Liver (tissue), 9 donors: ENCODE measurements around the gene OR2AK2. TPM values are rescaled to one million over a fixed set of nuclear protein-coding genes. Genes with fewer than 3 reads are reported as not detected.

Experiments
- DNase-seq: peaks from one replicate; pipeline ENCODE4 v3.0.0-alpha.2; 2017; ENCODE audit warnings: low spot score
- H3K27ac ChIP-seq, 2 donors: one replicate each; pipeline ENCODE4 v1.7.0; 2013; ENCODE audit warnings: inconsistent platforms in 2 of 2, low read length in 2 of 2, control low read depth in 1 of 2, low read depth in 1 of 2, mild to moderate bottlenecking in 1 of 2
- H3K27me3 ChIP-seq, 4 donors: one replicate each; pipeline versions ENCODE4 v1.6.1 to v1.7.0; 2013; ENCODE audit warnings: low read length in 3 of 4, inconsistent platforms in 1 of 4, mild to moderate bottlenecking in 1 of 4, moderate library complexity in 1 of 4; ENCODE audit not compliant: control insufficient read depth in 4 of 4, insufficient read depth in 4 of 4
- H3K36me3 ChIP-seq, 4 donors: one replicate each; pipeline versions ENCODE4 v1.6.1 to v1.7.0; 2013; ENCODE audit warnings: low read length in 3 of 4, mild to moderate bottlenecking in 3 of 4, low read depth in 1 of 4, moderate library complexity in 1 of 4; ENCODE audit not compliant: control insufficient read depth in 4 of 4, insufficient read depth in 3 of 4
- H3K4me1 ChIP-seq, 4 donors: one replicate each; pipeline versions ENCODE4 v1.6.1 to v1.7.0; 2013; ENCODE audit warnings: low read length in 3 of 4, mild to moderate bottlenecking in 3 of 4, moderate library complexity in 1 of 4; ENCODE audit not compliant: control insufficient read depth in 4 of 4, insufficient read depth in 4 of 4
- H3K4me3 ChIP-seq, 3 donors: one replicate each; pipeline versions ENCODE4 v1.6.1 to v1.7.0; 2013; ENCODE audit warnings: low read length in 3 of 3, control low read depth in 1 of 3, low read depth in 1 of 3, mild to moderate bottlenecking in 1 of 3
- H3K9ac ChIP-seq, 2 donors: one replicate each; pipeline ENCODE4 v1.7.0; 2013; ENCODE audit warnings: low read length in 2 of 2, mild to moderate bottlenecking in 2 of 2, moderate library complexity in 2 of 2, control low read depth in 1 of 2, low read depth in 1 of 2
- H3K9me3 ChIP-seq, 4 donors: one replicate each; pipeline versions ENCODE4 v1.6.1 to v1.7.0; 2013; ENCODE audit warnings: low read length in 3 of 4; ENCODE audit not compliant: control insufficient read depth in 4 of 4
- ATF3 ChIP-seq: IDR thresholded peaks from 2 replicates; pipeline ENCODE4 v1.6.1; 2016; ENCODE audit warnings: antibody characterized with exemption
- CTCF ChIP-seq: fragments of 150-350 bp; IDR thresholded peaks from 2 replicates; pipeline ENCODE4 v1.5.1; 2017; ENCODE audit warnings: improper control_type of control experiment, low read depth, low read length; ENCODE audit not compliant: missing input control
- EGR1 ChIP-seq, 2 donors: IDR thresholded peaks; 2 replicates each; pipeline ENCODE4 v1.6.1; 2016 to 2018; ENCODE audit warnings: antibody characterized with exemption in 2 of 2, low read depth in 2 of 2
- FOXA1 ChIP-seq: IDR thresholded peaks from 2 replicates; pipeline ENCODE4 v1.6.1; 2016; ENCODE audit warnings: antibody characterized with exemption
- FOXA2 ChIP-seq: IDR thresholded peaks from 2 replicates; pipeline ENCODE4 v1.6.1; 2016; ENCODE audit warnings: antibody characterized with exemption
- GABPA ChIP-seq, 2 donors: IDR thresholded peaks in 1 of 2; conservative IDR thresholded peaks in 1 of 2; 2 replicates each; pipeline ENCODE4 v1.6.1; 2016; ENCODE audit warnings: antibody characterized with exemption in 2 of 2, mild to moderate bottlenecking in 1 of 2, moderate library complexity in 1 of 2
- HNF4A ChIP-seq, 2 donors: conservative IDR thresholded peaks; 2 replicates each; pipeline ENCODE4 v1.6.1; 2016; ENCODE audit warnings: antibody characterized with exemption in 2 of 2, mild to moderate bottlenecking in 2 of 2
- HNF4G ChIP-seq: IDR thresholded peaks from 2 replicates; pipeline ENCODE4 v1.6.1; 2016; ENCODE audit warnings: antibody characterized with exemption
- JUND ChIP-seq, 2 donors: IDR thresholded peaks; 2 replicates each; pipeline ENCODE4 v1.6.1; 2016; ENCODE audit warnings: antibody characterized with exemption in 2 of 2
- NR2F2 ChIP-seq: IDR thresholded peaks from 2 replicates; pipeline ENCODE4 v1.6.1; 2016; ENCODE audit warnings: antibody characterized with exemption
- RAD21 ChIP-seq, 2 donors: IDR thresholded peaks; 2 replicates each; pipeline ENCODE4 v1.6.1; 2016; ENCODE audit warnings: antibody characterized with exemption in 2 of 2, mild to moderate bottlenecking in 2 of 2
- REST ChIP-seq: IDR thresholded peaks from 2 replicates; pipeline ENCODE4 v1.6.1; 2016; ENCODE audit warnings: antibody characterized with exemption, mild to moderate bottlenecking
- RXRA ChIP-seq, 2 donors: IDR thresholded peaks; 2 replicates each; pipeline ENCODE4 v1.6.1; 2017 to 2018; ENCODE audit warnings: antibody characterized with exemption in 2 of 2, mild to moderate bottlenecking in 1 of 2
- SP1 ChIP-seq: IDR thresholded peaks from 2 replicates; pipeline ENCODE4 v1.6.1; 2018; ENCODE audit warnings: antibody characterized with exemption, mild to moderate bottlenecking
- TAF1 ChIP-seq: conservative IDR thresholded peaks from 2 replicates; pipeline ENCODE4 v1.6.1; 2016; ENCODE audit warnings: antibody characterized with exemption, mild to moderate bottlenecking
- YY1 ChIP-seq: IDR thresholded peaks from 2 replicates; pipeline ENCODE4 v1.6.1; 2016; ENCODE audit warnings: antibody characterized with exemption, mild to moderate bottlenecking
- WGBS: extraction: QIAGEN DNeasy Blood & Tissue Kit; methylation state at CpG from one replicate; pipeline ENCODE4 v1.1.7; 2013; 5-methylcytosine and 5-hydroxymethylcytosine counted together
- polyA plus RNA-seq, 2 donors: library from polyadenylated mRNA; stranded (reverse) in 1 of 2; unstranded in 1 of 2; fragments of 200-250 nt in 1 of 2; fragments of >200 nt in 1 of 2; fragmentation: Nextera tagmentation in 1 of 2; extraction: Ambion mirVana in 1 of 2; gene quantifications; one replicate each; pipeline versions ENCODE4 v1.2.1 to v1.2.3, GENCODE V29; 2013 to 2015
- total RNA-seq, 2 donors: library from RNA; depleted of rRNA; stranded (reverse); fragments of >200 nt; gene quantifications; one replicate each; pipeline ENCODE4 v1.2.3, GENCODE V29; 2014
- TF ChIP-seq, protein P1 (sequence below): IDR thresholded peaks from 2 replicates; pipeline ENCODE4 v1.6.1; 2016; ENCODE audit warnings: antibody characterized with exemption
- TF ChIP-seq, protein P2 (sequence below): IDR thresholded peaks from 2 replicates; pipeline ENCODE4 v1.6.1; 2016; ENCODE audit warnings: antibody characterized with exemption
- donor health status: healthy.
- donor health status: healthy.
- donor health status: healthy.
- donor health status: healthy.
- donor health status: healthy.

OR2AK2 gene
- total and polyA plus RNA-seq, 4 donors: not detected

- TF ChIP-seq JUND (IDR thresholded peaks at IDR 0.05) (no peak), FOXA2 (no peak), RAD21 (IDR thresholded peaks at IDR 0.05) (no peak), EGR1 (IDR thresholded peaks at IDR 0.05; ENCODE audit: low read depth in 2 of 2) (no peak), HNF4G (no peak), CTCF (no peak), TAF1 (no peak), RXRA (IDR thresholded peaks at IDR 0.05) (no peak)
- TF ChIP-seq, protein P1, sequence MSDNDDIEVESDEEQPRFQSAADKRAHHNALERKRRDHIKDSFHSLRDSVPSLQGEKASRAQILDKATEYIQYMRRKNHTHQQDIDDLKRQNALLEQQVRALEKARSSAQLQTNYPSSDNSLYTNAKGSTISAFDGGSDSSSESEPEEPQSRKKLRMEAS: no peak
- TF ChIP-seq, protein P2, sequence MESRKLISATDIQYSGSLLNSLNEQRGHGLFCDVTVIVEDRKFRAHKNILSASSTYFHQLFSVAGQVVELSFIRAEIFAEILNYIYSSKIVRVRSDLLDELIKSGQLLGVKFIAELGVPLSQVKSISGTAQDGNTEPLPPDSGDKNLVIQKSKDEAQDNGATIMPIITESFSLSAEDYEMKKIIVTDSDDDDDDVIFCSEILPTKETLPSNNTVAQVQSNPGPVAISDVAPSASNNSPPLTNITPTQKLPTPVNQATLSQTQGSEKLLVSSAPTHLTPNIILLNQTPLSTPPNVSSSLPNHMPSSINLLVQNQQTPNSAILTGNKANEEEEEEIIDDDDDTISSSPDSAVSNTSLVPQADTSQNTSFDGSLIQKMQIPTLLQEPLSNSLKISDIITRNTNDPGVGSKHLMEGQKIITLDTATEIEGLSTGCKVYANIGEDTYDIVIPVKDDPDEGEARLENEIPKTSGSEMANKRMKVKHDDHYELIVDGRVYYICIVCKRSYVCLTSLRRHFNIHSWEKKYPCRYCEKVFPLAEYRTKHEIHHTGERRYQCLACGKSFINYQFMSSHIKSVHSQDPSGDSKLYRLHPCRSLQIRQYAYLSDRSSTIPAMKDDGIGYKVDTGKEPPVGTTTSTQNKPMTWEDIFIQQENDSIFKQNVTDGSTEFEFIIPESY: no peak
- 93% methylated on average over 8 of the region's 8 CpGs for WGBS
These were observed 31.0 kb upstream of the OR2AK2 start for GRCh38 chr1:247933989-247934388.

DNA sequence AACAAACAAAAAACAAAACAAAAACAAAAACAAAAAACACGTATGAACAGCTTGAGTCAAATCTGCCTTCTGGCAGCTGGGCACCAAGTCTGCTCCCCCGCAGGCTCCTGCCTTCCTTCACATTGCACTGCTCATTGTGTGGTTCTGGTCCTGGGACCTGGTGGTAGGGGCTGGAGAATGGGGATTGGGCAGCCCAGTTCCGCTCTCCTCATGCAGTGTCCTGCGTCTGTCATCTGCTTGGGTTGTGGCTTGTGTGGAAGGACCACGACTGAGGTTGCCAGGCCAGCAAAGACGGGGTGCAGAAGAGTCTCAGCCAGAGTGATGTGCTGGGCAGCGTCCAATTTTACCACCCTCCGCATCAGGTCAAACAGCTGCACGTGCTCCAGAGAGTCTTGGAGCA, 29.3 kb upstream of the OR2AK2 start:
- WGBS: 91% methylated on average over 9 of the region's 9 CpGs
- H3K4me1 ChIP-seq: no peaks in the 10 kb centered on the region
- H3K9me3 ChIP-seq: peaks cover 0 to 10% (median 0%) of the 10 kb centered on the region in 4 donors
- no peaks in the 10 kb centered on the region for H3K36me3 ChIP-seq
- DNase-seq: no peak
- H3K9ac ChIP-seq: no peak overlapping the region
- H3K4me3 ChIP-seq: no peak overlapping the region
- TF ChIP-seq SP1 (no peak), YY1 (no peak), TAF1 (no peak), HNF4A (conservative IDR thresholded peaks at IDR 0.05) (no peak), FOXA1 (no peak), NR2F2 (no peak), CTCF (no peak), JUND (IDR thresholded peaks at IDR 0.05) (no peak), RAD21 (IDR thresholded peaks at IDR 0.05) (no peak), GABPA (IDR thresholded peaks at IDR 0.05 in 1 of 2, conservative IDR thresholded peaks at IDR 0.05 in 1 of 2) (no peak), REST (no peak), HNF4G (no peak), FOXA2 (no peak), EGR1 (IDR thresholded peaks at IDR 0.05; ENCODE audit: low read depth in 2 of 2) (no peak), ATF3 (no peak)
- TF ChIP-seq, protein P1: no peak
- TF ChIP-seq, protein P2: no peak
- H3K27me3 ChIP-seq: no peaks in the 10 kb centered on the region
- H3K27ac ChIP-seq: no peak overlapping the region

More at GRCh38 chr1:247933989-247934388, 31.0 kb upstream of the OR2AK2 start:
- DNase-seq: no peak
- H3K4me3 ChIP-seq: no peak overlapping the region
- no peaks in the 10 kb centered on the region for H3K4me1 ChIP-seq
- no peak overlapping the region for H3K9ac ChIP-seq
- no peaks in the 10 kb centered on the region for H3K27me3 ChIP-seq
- H3K27ac ChIP-seq: no peak overlapping the region
- peaks cover 0 to 10% (median 0%) of the 10 kb centered on the region in 4 donors for H3K9me3 ChIP-seq
- no peaks in the 10 kb centered on the region for H3K36me3 ChIP-seq
